ENCODE results near the gene DAB1.
A peak's percentile ranks its signal among the peaks of the same experiment; 100 is the strongest.

The DAB1 gene

DNA sequence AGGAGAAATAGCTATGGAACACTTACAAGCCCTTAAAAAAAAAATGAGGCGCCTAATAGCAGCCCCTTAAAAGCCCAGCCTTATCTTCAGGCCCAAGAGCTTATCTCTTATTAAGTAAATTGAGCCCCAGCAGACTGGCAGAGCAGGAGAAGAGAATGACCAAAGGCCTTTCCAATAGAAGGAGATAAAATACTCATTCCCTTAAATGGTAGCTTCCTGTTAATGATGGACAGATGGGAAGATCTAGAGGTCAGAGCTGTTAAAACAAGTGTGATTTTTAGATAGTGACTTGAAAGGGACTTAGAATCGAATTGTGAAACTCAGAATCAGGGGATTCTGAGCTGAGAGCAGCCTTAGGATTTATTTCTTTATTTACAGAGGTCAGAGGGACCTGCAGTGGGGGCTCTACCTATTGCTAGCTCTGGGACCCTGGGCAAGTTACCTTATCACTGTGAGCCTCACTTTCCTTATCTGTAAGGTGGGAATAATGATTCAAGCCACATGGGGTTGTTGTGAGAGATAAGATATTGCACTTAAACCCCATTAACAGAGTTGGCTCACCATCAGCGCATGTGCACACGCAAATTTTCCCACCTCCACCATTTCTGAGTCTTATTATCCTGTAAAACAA lies 356.8 kb downstream of the DAB1 start:
- TF ChIP-seq, protein P1, sequence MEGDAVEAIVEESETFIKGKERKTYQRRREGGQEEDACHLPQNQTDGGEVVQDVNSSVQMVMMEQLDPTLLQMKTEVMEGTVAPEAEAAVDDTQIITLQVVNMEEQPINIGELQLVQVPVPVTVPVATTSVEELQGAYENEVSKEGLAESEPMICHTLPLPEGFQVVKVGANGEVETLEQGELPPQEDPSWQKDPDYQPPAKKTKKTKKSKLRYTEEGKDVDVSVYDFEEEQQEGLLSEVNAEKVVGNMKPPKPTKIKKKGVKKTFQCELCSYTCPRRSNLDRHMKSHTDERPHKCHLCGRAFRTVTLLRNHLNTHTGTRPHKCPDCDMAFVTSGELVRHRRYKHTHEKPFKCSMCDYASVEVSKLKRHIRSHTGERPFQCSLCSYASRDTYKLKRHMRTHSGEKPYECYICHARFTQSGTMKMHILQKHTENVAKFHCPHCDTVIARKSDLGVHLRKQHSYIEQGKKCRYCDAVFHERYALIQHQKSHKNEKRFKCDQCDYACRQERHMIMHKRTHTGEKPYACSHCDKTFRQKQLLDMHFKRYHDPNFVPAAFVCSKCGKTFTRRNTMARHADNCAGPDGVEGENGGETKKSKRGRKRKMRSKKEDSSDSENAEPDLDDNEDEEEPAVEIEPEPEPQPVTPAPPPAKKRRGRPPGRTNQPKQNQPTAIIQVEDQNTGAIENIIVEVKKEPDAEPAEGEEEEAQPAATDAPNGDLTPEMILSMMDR (conservative IDR thresholded peaks at IDR 0.05; ENCODE audit: control insufficient read depth, insufficient read depth, low read depth, low read length): no peak
- no peak for DNase-seq (ENCODE audit: low read depth)
- H3K4me3 ChIP-seq (ENCODE audit: control insufficient read depth, low read depth, low read length): no peak overlapping the region

- TF ChIP-seq, protein P1 (conservative IDR thresholded peaks at IDR 0.05; ENCODE audit: control insufficient read depth, insufficient read depth, low read depth, low read length): no peak
- no peak for DNase-seq (ENCODE audit: low read depth)
- no peak overlapping the region for H3K4me3 ChIP-seq (ENCODE audit: control insufficient read depth, low read depth, low read length)
These were observed 358.4 kb downstream of the DAB1 start for GRCh38 chr1:57065442-57065841.

DNA sequence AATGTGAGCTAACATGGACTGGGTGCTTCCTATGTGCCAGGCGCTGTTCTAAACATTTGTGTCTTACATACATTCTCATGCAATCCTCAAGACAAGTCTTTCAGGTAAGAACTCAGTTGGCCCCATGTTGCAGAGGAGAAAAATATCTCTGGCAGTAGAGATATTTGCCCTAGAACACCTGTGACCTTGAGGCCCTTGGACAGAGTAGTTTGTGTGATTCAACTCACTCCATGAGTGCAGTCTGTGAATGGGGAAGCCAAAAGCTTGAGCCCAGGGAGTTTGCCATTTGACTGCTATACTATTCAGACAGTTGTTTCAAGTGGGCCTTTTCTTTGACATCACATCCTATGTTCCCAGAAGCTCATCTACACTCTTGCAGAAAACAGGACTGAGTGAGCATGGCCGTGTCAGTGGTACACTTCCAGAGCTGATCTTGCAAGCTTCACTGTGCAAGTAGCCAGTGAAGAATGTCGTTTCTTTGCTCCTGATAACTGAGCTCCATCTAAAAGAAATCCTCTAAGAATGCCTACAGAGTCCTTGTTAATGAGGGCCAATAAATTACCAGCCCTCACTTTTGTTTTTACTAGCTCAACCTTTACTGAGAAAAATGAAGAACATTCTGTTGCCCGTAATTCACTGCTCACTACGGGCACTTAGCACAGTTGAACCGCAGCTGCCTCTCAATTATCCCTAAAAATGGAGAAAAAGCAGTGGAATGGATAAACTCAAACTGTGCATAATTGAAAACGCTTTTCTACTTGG lies 359.3 kb downstream of the DAB1 start:
- no peak for DNase-seq (ENCODE audit: low read depth)
- H3K4me3 ChIP-seq (ENCODE audit: control insufficient read depth, low read depth, low read length): no peak overlapping the region
- TF ChIP-seq, protein P1 (conservative IDR thresholded peaks at IDR 0.05; ENCODE audit: control insufficient read depth, insufficient read depth, low read depth, low read length): no peak

- DNase-seq (ENCODE audit: low read depth): no peak
- H3K4me3 ChIP-seq (ENCODE audit: control insufficient read depth, low read depth, low read length): no peak overlapping the region
- TF ChIP-seq, protein P1 (conservative IDR thresholded peaks at IDR 0.05; ENCODE audit: control insufficient read depth, insufficient read depth, low read depth, low read length): no peak
These were observed 360.3 kb downstream of the DAB1 start for GRCh38 chr1:57063406-57064125.

- DNase-seq (ENCODE audit: low read depth): peak; percentile 42
- TF ChIP-seq, protein P1 (conservative IDR thresholded peaks at IDR 0.05; ENCODE audit: control insufficient read depth, insufficient read depth, low read depth, low read length): no peak
- H3K4me3 ChIP-seq (ENCODE audit: control insufficient read depth, low read depth, low read length): no peak overlapping the region
These were observed 362.5 kb downstream of the DAB1 start for GRCh38 chr1:57061369-57061768.

DNA sequence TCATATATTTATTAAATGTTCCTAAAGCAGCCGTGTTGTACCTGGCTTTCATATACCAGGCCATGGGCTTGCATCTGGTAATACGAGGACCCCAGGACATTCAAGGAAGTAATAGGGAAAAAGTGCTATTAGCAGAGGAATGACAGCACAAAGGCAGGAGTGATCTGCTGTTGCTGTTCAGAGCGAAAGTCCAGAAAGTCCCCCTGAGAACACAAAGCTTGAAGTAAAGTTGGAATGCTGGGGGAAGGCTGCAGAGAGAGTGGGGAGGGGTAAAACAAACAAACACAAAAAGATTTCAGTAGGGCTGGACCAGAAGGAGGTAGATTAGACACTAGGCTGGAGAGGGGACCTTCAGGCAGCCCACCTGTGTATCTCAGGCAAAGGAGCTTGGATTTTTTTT lies 363.4 kb downstream of the DAB1 start:
- H3K4me3 ChIP-seq (ENCODE audit: control insufficient read depth, low read depth, low read length): no peak overlapping the region
- no peak for DNase-seq (ENCODE audit: low read depth)
- TF ChIP-seq, protein P1 (conservative IDR thresholded peaks at IDR 0.05; ENCODE audit: control insufficient read depth, insufficient read depth, low read depth, low read length): no peak
